LNCAP (cell line): ENCODE data around the gene ALOX5AP.

Experiments
- CTCF ChIP-seq: fragments of 450-650 bp; IDR thresholded peaks from 2 replicates; pipeline ENCODE4 v1.5.1; 2017; ENCODE audit warnings: mild to moderate bottlenecking

Gene ALOX5AP

GRCh38 chr13:30779608-30780007 is 44.3 kb downstream of the ALOX5AP start:
- TF ChIP-seq CTCF: no peak

- no peak for TF ChIP-seq CTCF
These were observed 45.1 kb downstream of the ALOX5AP start for GRCh38 chr13:30780338-30780981.

- no peak for TF ChIP-seq CTCF
These were observed 50.0 kb downstream of the ALOX5AP start for GRCh38 chr13:30785191-30785850.

GRCh38 chr13:30786648-30787047 is 51.3 kb downstream of the ALOX5AP start:
- no peak for TF ChIP-seq CTCF

GRCh38 chr13:30787738-30788525 is 52.6 kb downstream of the ALOX5AP start:
- no peak for TF ChIP-seq CTCF

GRCh38 chr13:30789166-30789862 is 54.0 kb downstream of the ALOX5AP start:
- TF ChIP-seq CTCF: no peak

GRCh38 chr13:30790592-30790991 is 55.2 kb downstream of the ALOX5AP start:
- no peak for TF ChIP-seq CTCF
